Endothelial cell of umbilical vein (primary cell): ENCODE results near the gene ADSS1. TPM values are rescaled to one million over a fixed set of nuclear protein-coding genes. Genes with fewer than 3 reads are reported as not detected.

ENCODE experiments used
- BruUV-seq: library from RNA; stranded (reverse); fragments of 400-500 nt; replicated peaks from 2 replicates; lab custom pipeline; 2021; lab: Mats Ljungman, UMichigan
- CTCF ChIA-PET: fragments of 300-600, 350-600 bp; sonication (Branson Sonifier 250); formaldehyde crosslinking; loops from one replicate; lab custom pipeline; 2021; ENCODE audit warnings: antibody characterized with exemption, inconsistent platforms; lab: Charles Lee
- POLR2A ChIA-PET: fragments of 300-600, 350-600 bp; sonication (Branson Sonifier 250); formaldehyde crosslinking; loops from one replicate; lab custom pipeline; 2021; ENCODE audit warnings: antibody characterized with exemption, inconsistent platforms; lab: Charles Lee
- DNase-seq: peaks from one replicate; pipeline ENCODE4 v3.0.0-alpha.2; 2011; ENCODE audit warnings: low read depth, low spot score
- FAIRE-seq: peaks from 2 replicates; lab custom pipeline; 2011; peaks lifted over from hg19 to GRCh38; lab: Jason Lieb, UNC
- H2AFZ ChIP-seq: 2 replicates; pipeline ENCODE4 v1.6.0; 2012; ENCODE audit warnings: low read depth, low read length, control low read depth, inconsistent platforms
- H3K27ac ChIP-seq: 2 replicates; pipeline ENCODE4 v1.5.1; 2011; ENCODE audit warnings: low read depth, mild to moderate bottlenecking, control low read depth, low read length, moderate library complexity; ENCODE audit not compliant: insufficient read depth
- H3K27me3 ChIP-seq, 2 experiments: 2 replicates each; pipeline versions ENCODE4 v1.6.0 to v1.6.1; 2011; ENCODE audit warnings: low read length in 2 of 2, mixed read lengths in 1 of 2; ENCODE audit not compliant: control insufficient read depth in 2 of 2, insufficient read depth in 2 of 2
- H3K36me3 ChIP-seq, 2 experiments: 2 replicates in 1 of 2; 3 replicates in 1 of 2; pipeline ENCODE4 v1.5.1; 2011; ENCODE audit warnings: low read length in 2 of 2, mild to moderate bottlenecking in 1 of 2, moderate library complexity in 1 of 2; ENCODE audit not compliant: control insufficient read depth in 2 of 2, insufficient read depth in 2 of 2; ENCODE audit errors: extremely low read depth in 1 of 2
- H3K4me1 ChIP-seq: 3 replicates; pipeline ENCODE4 v1.5.1; 2011; ENCODE audit warnings: mild to moderate bottlenecking, low read length; ENCODE audit not compliant: control insufficient read depth, insufficient read depth; ENCODE audit errors: extremely low read depth
- H3K4me2 ChIP-seq: 2 replicates; pipeline ENCODE4 v1.6.1; 2011; ENCODE audit warnings: low read length, control low read depth, mixed read lengths; ENCODE audit not compliant: insufficient read depth
- H3K4me3 ChIP-seq, 3 experiments: fragments of 200-600 bp in 1 of 3; sonication (generic), shearing (Covaris generic) in 1 of 3; replicated peaks in 1 of 3; 2 replicates each; pipeline ENCODE4 v1.5.1; 2011 to 2016; ENCODE audit warnings: control low read depth in 3 of 3, low read length in 3 of 3, mild to moderate bottlenecking in 2 of 3, inconsistent platforms in 1 of 3, low read depth in 1 of 3, moderate library complexity in 1 of 3; ENCODE audit not compliant: insufficient read depth in 1 of 3
- H3K79me2 ChIP-seq: 2 replicates; pipeline ENCODE4 v1.6.0; 2012; ENCODE audit warnings: low read length, inconsistent platforms; ENCODE audit not compliant: control insufficient read depth, insufficient read depth
- H3K9ac ChIP-seq: replicated peaks from 2 replicates; pipeline ENCODE3; 2011; ENCODE audit warnings: low read length, control low read depth; ENCODE audit not compliant: insufficient read depth; ENCODE audit errors: extremely low read depth
- H3K9me1 ChIP-seq: replicated peaks from 3 replicates; pipeline ENCODE4 v1.6.0; 2011; ENCODE audit warnings: mild to moderate bottlenecking, low read length; ENCODE audit not compliant: control insufficient read depth, insufficient read depth; ENCODE audit errors: extremely low read depth
- H3K9me3 ChIP-seq: replicated peaks from 2 replicates; pipeline ENCODE4 v1.5.1; 2012; ENCODE audit warnings: low read length, inconsistent platforms; ENCODE audit not compliant: control insufficient read depth, insufficient read depth
- H4K20me1 ChIP-seq: replicated peaks from 2 replicates; pipeline ENCODE3; 2011; ENCODE audit warnings: mild to moderate bottlenecking, low read length; ENCODE audit not compliant: control insufficient read depth, insufficient read depth; ENCODE audit errors: extremely low read depth
- FOS ChIP-seq: IDR thresholded peaks from 2 replicates; pipeline ENCODE4 v1.6.1; 2011; ENCODE audit warnings: mild to moderate bottlenecking, low read length, moderate library complexity, borderline replicate concordance; ENCODE audit not compliant: insufficient read depth
- GATA2 ChIP-seq: IDR thresholded peaks from 2 replicates; pipeline ENCODE4 v1.7.0; 2011; ENCODE audit warnings: low read depth, mild to moderate bottlenecking, moderate library complexity, mixed read lengths, low read length; ENCODE audit not compliant: insufficient read length, insufficient read depth
- MYC ChIP-seq: IDR thresholded peaks from one replicate; pipeline ENCODE4 v1.6.1; 2011; ENCODE audit warnings: mild to moderate bottlenecking, low read depth, low read length
- POLR2A ChIP-seq: IDR thresholded peaks from 2 replicates; pipeline ENCODE4 v1.6.1; 2012; ENCODE audit warnings: low read depth, mild to moderate bottlenecking, control low read depth, low read length
- POLR2AphosphoS5 ChIP-seq: IDR thresholded peaks from 2 replicates; pipeline ENCODE4 v1.6.1; 2012; ENCODE audit warnings: low read depth, mild to moderate bottlenecking, control low read depth, low read length, moderate library complexity; ENCODE audit not compliant: insufficient read depth
- dilution Hi-C: fragments of 300-500 bp; cut with MboI; formaldehyde crosslinking; loops from one replicate; pipeline ENCODE4 v1.15.0; 2019; ENCODE audit warnings: low sequenced_read_pairs; ENCODE audit not compliant: extremely low pct_ligation_motif_present
- intact Hi-C: fragments of 100-400 bp; cut with micrococcal nuclease; formaldehyde crosslinking; loops from one replicate; pipeline ENCODE4 v1.10.0; 2022
- polyA plus RNA-seq, 4 experiments: library from polyadenylated mRNA; depleted of rRNA in 3 of 4; stranded (reverse) in 3 of 4; unstranded in 1 of 4; fragments of >200 nt; gene quantifications; 2 replicates each; pipeline versions ENCODE4 v1.2.1 to v1.2.3, GENCODE V29; 2011 to 2012; ENCODE audit warnings: missing spikeins in 1 of 4
- total RNA-seq: library from RNA; stranded (reverse); gene quantifications from 2 replicates; pipeline ENCODE4 v1.2.3, GENCODE V29; 2021
- TF ChIP-seq, protein P1 (sequence below), 2 donors: IDR thresholded peaks; 1 replicate in 1 of 2; 2 replicates in 1 of 2; pipeline ENCODE4 v1.5.1; 2011; ENCODE audit warnings: low read length in 2 of 2, mild to moderate bottlenecking in 2 of 2, moderate library complexity in 2 of 2, control low read depth in 1 of 2, inconsistent platforms in 1 of 2, low read depth in 1 of 2; ENCODE audit not compliant: insufficient read depth in 1 of 2; ENCODE audit errors: extremely low read depth in 1 of 2
- TF ChIP-seq, protein P2 (sequence below): IDR thresholded peaks from 2 replicates; pipeline ENCODE4 v1.6.1; 2011; ENCODE audit not compliant: insufficient read depth, insufficient read length

Gene ADSS1
- total and polyA plus RNA-seq, 2 donors (not counting 3 experiments of a cell fraction or from before 2014, with no cell fraction given) = 1.9 TPM

DNA sequence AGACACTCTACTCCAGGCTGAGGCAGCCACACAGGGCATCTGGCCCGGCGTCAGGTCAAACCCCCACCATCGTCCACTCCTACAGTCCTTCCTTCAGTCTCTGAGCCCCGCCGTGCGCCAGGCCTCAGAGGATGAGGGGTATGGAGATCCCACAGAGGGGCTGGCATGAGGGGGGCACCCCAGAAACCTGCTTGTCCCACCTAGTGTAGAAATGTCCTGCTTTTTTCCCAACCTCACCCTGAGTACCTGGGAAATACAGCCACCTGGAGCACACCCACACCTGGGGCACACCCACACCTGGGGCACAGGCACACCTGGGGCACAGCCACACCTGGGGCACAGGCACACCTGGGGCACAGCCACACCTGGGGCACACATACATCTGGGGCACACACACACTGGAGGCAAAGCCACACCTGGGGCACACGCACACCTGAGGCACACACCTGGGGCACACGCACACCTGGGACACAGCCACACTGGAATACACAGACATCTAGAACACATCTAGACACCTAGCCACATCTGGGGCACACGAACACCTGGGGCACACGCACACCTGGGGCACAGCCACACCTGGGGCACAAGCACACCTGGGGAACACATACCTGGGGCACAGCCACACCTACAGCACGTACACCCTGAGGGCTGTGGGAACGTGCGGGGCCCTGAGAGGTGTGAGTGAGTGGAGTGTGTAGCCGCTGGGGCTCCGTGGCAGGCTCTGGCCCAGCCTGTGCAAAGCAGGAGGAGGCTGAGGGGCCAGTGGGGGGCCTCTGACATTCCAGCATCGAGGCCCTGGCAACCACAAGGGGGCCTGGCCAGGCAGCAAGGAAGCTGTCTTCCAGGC lies 53.2 kb downstream of the ADSS1 start:
- TF ChIP-seq, protein P1, sequence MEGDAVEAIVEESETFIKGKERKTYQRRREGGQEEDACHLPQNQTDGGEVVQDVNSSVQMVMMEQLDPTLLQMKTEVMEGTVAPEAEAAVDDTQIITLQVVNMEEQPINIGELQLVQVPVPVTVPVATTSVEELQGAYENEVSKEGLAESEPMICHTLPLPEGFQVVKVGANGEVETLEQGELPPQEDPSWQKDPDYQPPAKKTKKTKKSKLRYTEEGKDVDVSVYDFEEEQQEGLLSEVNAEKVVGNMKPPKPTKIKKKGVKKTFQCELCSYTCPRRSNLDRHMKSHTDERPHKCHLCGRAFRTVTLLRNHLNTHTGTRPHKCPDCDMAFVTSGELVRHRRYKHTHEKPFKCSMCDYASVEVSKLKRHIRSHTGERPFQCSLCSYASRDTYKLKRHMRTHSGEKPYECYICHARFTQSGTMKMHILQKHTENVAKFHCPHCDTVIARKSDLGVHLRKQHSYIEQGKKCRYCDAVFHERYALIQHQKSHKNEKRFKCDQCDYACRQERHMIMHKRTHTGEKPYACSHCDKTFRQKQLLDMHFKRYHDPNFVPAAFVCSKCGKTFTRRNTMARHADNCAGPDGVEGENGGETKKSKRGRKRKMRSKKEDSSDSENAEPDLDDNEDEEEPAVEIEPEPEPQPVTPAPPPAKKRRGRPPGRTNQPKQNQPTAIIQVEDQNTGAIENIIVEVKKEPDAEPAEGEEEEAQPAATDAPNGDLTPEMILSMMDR (IDR thresholded peaks at IDR 0.05; ENCODE audit: extremely low read depth in 1 of 2, insufficient read depth in 1 of 2, low read depth in 1 of 2, low read length in 2 of 2) = peak in 1 of 2 donors; percentile 1
- no peak for TF ChIP-seq POLR2AphosphoS5
- no TSS peak for BruUV-seq
- no peak overlapping the region for H2AFZ ChIP-seq
- H3K4me2 ChIP-seq = no peak overlapping the region
- peaks cover 9% of the 10 kb centered on the region for H3K4me1 ChIP-seq
- intact Hi-C loops (no loop called here), dilution Hi-C loops (no loop called here)
- ChIA-PET CTCF (interaction anchor here (4.4 kb wide), 1 partner anchor 8 kb away, joined by 31 read pairs; no protein-coding TSS in a partner anchor), POLR2A (no interaction called here)
- no peak overlapping the region for H3K27ac ChIP-seq
- H3K4me3 ChIP-seq = no peak overlapping the region
- peaks cover 2% of the 10 kb centered on the region for H3K79me2 ChIP-seq
- H3K9me1 ChIP-seq = no peaks in the 10 kb centered on the region
- no peak for DNase-seq
- peaks cover 7 to 26% of the 10 kb centered on the region in 2 experiments for H3K36me3 ChIP-seq
- no peaks in the 10 kb centered on the region for H3K9me3 ChIP-seq
- no peaks in the 10 kb centered on the region for H3K27me3 ChIP-seq
- H4K20me1 ChIP-seq = no peaks in the 10 kb centered on the region
- no peak overlapping the region for H3K9ac ChIP-seq
- no peak for FAIRE-seq

DNA sequence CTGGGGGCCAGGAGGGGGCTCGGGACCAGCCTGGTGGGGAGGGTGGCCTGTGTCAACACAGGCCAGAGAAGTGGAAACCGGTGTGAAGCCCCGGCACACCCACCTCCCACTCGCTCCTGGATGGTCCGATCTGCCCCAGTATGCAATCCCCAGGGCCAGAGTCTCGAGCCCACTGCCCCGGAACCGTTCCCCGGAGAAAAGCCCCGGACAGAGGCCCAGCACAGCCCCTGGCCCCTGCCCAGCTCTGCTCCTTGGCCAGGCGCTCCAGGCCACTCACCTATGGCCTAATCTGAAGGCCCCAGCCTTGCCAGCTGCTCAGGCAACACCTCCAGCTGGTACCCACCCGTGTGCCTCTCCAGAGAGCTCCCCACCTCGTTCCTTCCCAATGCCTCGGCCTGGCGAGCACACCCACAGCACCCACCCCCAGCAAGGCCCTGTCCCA lies 53.8 kb downstream of the ADSS1 start:
- dilution Hi-C loops (no loop called here), intact Hi-C loops (no loop called here)
- FAIRE-seq = no peak
- H2AFZ ChIP-seq = no peak overlapping the region
- H3K4me1 ChIP-seq = peaks cover 8% of the 10 kb centered on the region
- CTCF ChIA-PET = interaction anchor here (4.4 kb wide), 1 partner anchor 9 kb away, joined by 31 read pairs; no protein-coding TSS in a partner anchor
- H3K4me2 ChIP-seq = no peak overlapping the region
- POLR2A ChIA-PET = no interaction called here
- no peaks in the 10 kb centered on the region for H3K9me1 ChIP-seq
- no peaks in the 10 kb centered on the region for H3K27me3 ChIP-seq
- DNase-seq = no peak
- no peaks in the 10 kb centered on the region for H4K20me1 ChIP-seq
- H3K4me3 ChIP-seq = no peak overlapping the region
- TF ChIP-seq POLR2AphosphoS5 = no peak
- no peak for TF ChIP-seq POLR2A
- no peak for TF ChIP-seq GATA2
- no peak for TF ChIP-seq FOS
- TF ChIP-seq, protein P1 (IDR thresholded peaks at IDR 0.05; ENCODE audit: extremely low read depth in 1 of 2, insufficient read depth in 1 of 2, low read depth in 1 of 2, low read length in 2 of 2) = no peak
- no peak for TF ChIP-seq MYC
- TF ChIP-seq, protein P2, sequence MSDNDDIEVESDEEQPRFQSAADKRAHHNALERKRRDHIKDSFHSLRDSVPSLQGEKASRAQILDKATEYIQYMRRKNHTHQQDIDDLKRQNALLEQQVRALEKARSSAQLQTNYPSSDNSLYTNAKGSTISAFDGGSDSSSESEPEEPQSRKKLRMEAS = no peak
- H3K27ac ChIP-seq = no peak overlapping the region
- H3K9ac ChIP-seq = no peak overlapping the region
- BruUV-seq = no TSS peak
- H3K36me3 ChIP-seq = peaks cover 7 to 22% of the 10 kb centered on the region in 2 experiments
- peaks cover 2% of the 10 kb centered on the region for H3K79me2 ChIP-seq
- no peaks in the 10 kb centered on the region for H3K9me3 ChIP-seq
